NCI-H1048 (cell line): ENCODE data around the gene KRT80.

Experiments
- DNase-seq: peaks from one replicate; lab custom pipeline; 2025; lab: John Stamatoyannopoulos, UW

The KRT80 gene

GRCh38 chr12:52228931-52229330 lies 37.1 kb upstream of the KRT80 start:
- no peak for DNase-seq

GRCh38 chr12:52228366-52228765 lies 36.6 kb upstream of the KRT80 start:
- DNase-seq: no peak

- DNase-seq: no peak
Measured at GRCh38 chr12:52227606-52228166, 35.9 kb upstream of the KRT80 start.

GRCh38 chr12:52226446-52226845 lies 34.6 kb upstream of the KRT80 start:
- no peak for DNase-seq

GRCh38 chr12:52225752-52226151 lies 33.9 kb upstream of the KRT80 start:
- no peak for DNase-seq

GRCh38 chr12:52224151-52224550 lies 32.3 kb upstream of the KRT80 start:
- DNase-seq: no peak

- DNase-seq: no peak
Measured at GRCh38 chr12:52223406-52224039, 31.7 kb upstream of the KRT80 start.

GRCh38 chr12:52222692-52223091 lies 30.9 kb upstream of the KRT80 start:
- no peak for DNase-seq

GRCh38 chr12:52221912-52222457 lies 30.2 kb upstream of the KRT80 start:
- DNase-seq: no peak

- no peak for DNase-seq
Measured at GRCh38 chr12:52221070-52221781, 29.4 kb upstream of the KRT80 start.

- no peak for DNase-seq
Measured at GRCh38 chr12:52220477-52220876, 28.7 kb upstream of the KRT80 start.

GRCh38 chr12:52218001-52218400 lies 26.2 kb upstream of the KRT80 start:
- DNase-seq: no peak

GRCh38 chr12:52217223-52217622 lies 25.4 kb upstream of the KRT80 start:
- no peak for DNase-seq

- DNase-seq: no peak
Measured at GRCh38 chr12:52216807-52217206, 25.0 kb upstream of the KRT80 start.

- no peak for DNase-seq
Measured at GRCh38 chr12:52216100-52216499, 24.3 kb upstream of the KRT80 start.

GRCh38 chr12:52215587-52216031 lies 23.8 kb upstream of the KRT80 start:
- no peak for DNase-seq

- no peak for DNase-seq
Measured at GRCh38 chr12:52214421-52214802, 22.6 kb upstream of the KRT80 start.

GRCh38 chr12:52213564-52214420 lies 22.0 kb upstream of the KRT80 start:
- no peak for DNase-seq

GRCh38 chr12:52212701-52213563 lies 21.1 kb upstream of the KRT80 start:
- DNase-seq: no peak

- DNase-seq: no peak
Measured at GRCh38 chr12:52211716-52212585, 20.1 kb upstream of the KRT80 start.
